HCT116 (cell line): ENCODE measurements around the gene IRF2BP1. TPM values are rescaled to one million over a fixed set of nuclear protein-coding genes. Genes with fewer than 3 reads are reported as not detected.

ENCODE experiments used
- ATAC-seq: fragments of 200-7000 bp; cut with Tn5 transposase; 2 replicates; pipeline ENCODE4 v1.9.1; 2020; ENCODE audit warnings: mild to moderate bottlenecking, moderate library complexity
- BruUV-seq: library from RNA; stranded (reverse); fragments of 400-500 nt; replicated peaks from 2 replicates; lab custom pipeline; 2021; lab: Mats Ljungman, UMichigan
- CTCF ChIA-PET: fragments of 300-600 bp; sonication (Branson Sonifier 250); formaldehyde crosslinking; loops from one replicate; lab custom pipeline; 2021; ENCODE audit warnings: antibody characterized with exemption; lab: Charles Lee
- POLR2A ChIA-PET: fragments of 300-600, 350-600 bp; sonication (Branson Sonifier 250); formaldehyde crosslinking; loops from one replicate; lab custom pipeline; 2021; ENCODE audit warnings: antibody characterized with exemption; lab: Charles Lee
- RAD21 ChIA-PET, 2 experiments: fragments of 300-600 bp; sonication (Branson Sonifier 250); formaldehyde crosslinking; loops; one replicate each; lab custom pipeline; 2023; ENCODE audit warnings: low total read pairs in 2 of 2; ENCODE audit not compliant: uncharacterized antibody in 2 of 2, unreplicated experiment in 2 of 2, low non-redundant PET in 1 of 2; lab: Charles Lee
- DNase-seq: peaks from one replicate; pipeline ENCODE4 v3.0.0-alpha.2; 2010; ENCODE audit warnings: low read depth, low spot score
- H2AFZ ChIP-seq: fragments of 200-600 bp; shearing (Covaris generic), sonication (generic); 2 replicates; pipeline ENCODE4 v1.6.1; 2017; ENCODE audit warnings: low read depth, mixed run types, mixed read lengths, antibody characterized with exemption, low read length; ENCODE audit not compliant: poor library complexity, severe bottlenecking
- H3K27ac ChIP-seq: 2 replicates; pipeline ENCODE4 v1.5.1; 2012; ENCODE audit warnings: low read depth, low read length
- H3K27me3 ChIP-seq: fragments of 200-600 bp; sonication (generic); 2 replicates; pipeline ENCODE4 v1.6.1; 2016; ENCODE audit warnings: mixed run types, low read length, mixed read lengths; ENCODE audit not compliant: insufficient read depth
- H3K36me3 ChIP-seq, 2 experiments: fragments of 200-500 bp in 1 of 2; fragments of 200-600 bp in 1 of 2; sonication (Bioruptor generic) in 1 of 2; sonication (generic) in 1 of 2; 2 replicates each; pipeline versions ENCODE4 v1.5.1 to v1.6.1; 2014 to 2016; ENCODE audit warnings: low read length in 2 of 2, inconsistent platforms in 1 of 2, mixed read lengths in 1 of 2, mixed run types in 1 of 2; ENCODE audit not compliant: insufficient read depth in 2 of 2, control insufficient read depth in 1 of 2
- H3K4me1 ChIP-seq, 2 experiments: fragments of 200-600 bp in 1 of 2; sonication (generic) in 1 of 2; 2 replicates each; pipeline versions ENCODE4 v1.5.1 to v1.6.1; 2012 to 2017; ENCODE audit warnings: low read length in 2 of 2, inconsistent platforms in 1 of 2, mild to moderate bottlenecking in 1 of 2, mixed read lengths in 1 of 2, mixed run types in 1 of 2, moderate library complexity in 1 of 2; ENCODE audit not compliant: insufficient read depth in 2 of 2, control insufficient read depth in 1 of 2
- H3K4me2 ChIP-seq: fragments of 200-600 bp; sonication (generic); 2 replicates; pipeline ENCODE4 v1.6.1; 2017; ENCODE audit warnings: mixed run types, low read length, mixed read lengths
- H3K4me3 ChIP-seq, 2 experiments: fragments of 200-600 bp in 1 of 2; sonication (generic) in 1 of 2; replicated peaks in 1 of 2; 2 replicates each; pipeline ENCODE4 v1.5.1; 2011 to 2016; ENCODE audit warnings: low read length in 2 of 2, control low read depth in 1 of 2, low read depth in 1 of 2, mild to moderate bottlenecking in 1 of 2, mixed read lengths in 1 of 2, mixed run types in 1 of 2
- H3K79me2 ChIP-seq: fragments of 200-600 bp; sonication (generic); 2 replicates; pipeline ENCODE4 v1.6.1; 2017; ENCODE audit warnings: mild to moderate bottlenecking, mixed run types, low read length, moderate library complexity, mixed read lengths; ENCODE audit not compliant: insufficient read depth
- H3K9ac ChIP-seq: fragments of 200-600 bp; sonication (generic); 2 replicates; pipeline ENCODE4 v1.6.1; 2016; ENCODE audit warnings: low read length, mixed read lengths
- H3K9me2 ChIP-seq: fragments of 200-600 bp; sonication (generic), shearing (Covaris generic); 2 replicates; pipeline ENCODE4 v1.6.1; 2017; ENCODE audit warnings: mixed run types, mild to moderate bottlenecking, moderate library complexity; ENCODE audit not compliant: insufficient read depth
- H3K9me3 ChIP-seq, 2 experiments: fragments of 200-500 bp in 1 of 2; fragments of 200-600 bp in 1 of 2; sonication (Bioruptor generic) in 1 of 2; sonication (generic) in 1 of 2; 2 replicates each; pipeline ENCODE4 v1.6.1; 2014 to 2017; ENCODE audit warnings: low read length in 2 of 2, mixed read lengths in 2 of 2, inconsistent platforms in 1 of 2, low read depth in 1 of 2, mild to moderate bottlenecking in 1 of 2, mixed run types in 1 of 2, moderate library complexity in 1 of 2; ENCODE audit not compliant: control insufficient read depth in 1 of 2, insufficient read depth in 1 of 2
- H4K20me1 ChIP-seq: fragments of 200-600 bp; sonication (generic), shearing (Covaris generic); 2 replicates; pipeline ENCODE4 v1.6.1; 2017; ENCODE audit warnings: mixed run types, mild to moderate bottlenecking, moderate library complexity; ENCODE audit not compliant: insufficient read depth
- CBX3 ChIP-seq: IDR thresholded peaks from 2 replicates; pipeline ENCODE4 v1.6.1; 2012; ENCODE audit warnings: low read depth
- CEBPB ChIP-seq: IDR thresholded peaks from 2 replicates; pipeline ENCODE4 v1.6.1; 2012; ENCODE audit warnings: low read depth
- JUND ChIP-seq: IDR thresholded peaks from 2 replicates; pipeline ENCODE4 v1.6.1; 2012
- POLR2A ChIP-seq: IDR thresholded peaks from 2 replicates; pipeline ENCODE4 v1.7.0; 2011; ENCODE audit warnings: borderline replicate concordance; ENCODE audit not compliant: insufficient read depth, insufficient read length; ENCODE audit errors: extremely low read depth
- POLR2AphosphoS5 ChIP-seq: IDR thresholded peaks from 2 replicates; pipeline ENCODE4 v1.6.1; 2011; ENCODE audit warnings: mild to moderate bottlenecking, low read depth, low read length, moderate library complexity
- RAD21 ChIP-seq: IDR thresholded peaks from 2 replicates; pipeline ENCODE4 v1.6.1; 2012; ENCODE audit warnings: low read depth, mild to moderate bottlenecking
- SIN3A ChIP-seq: IDR thresholded peaks from 2 replicates; pipeline ENCODE4 v1.6.1; 2012; ENCODE audit warnings: low read depth
- SP1 ChIP-seq: IDR thresholded peaks from 2 replicates; pipeline ENCODE4 v1.6.1; 2012; ENCODE audit warnings: low read depth
- intact Hi-C: fragments of 100-400 bp; cut with micrococcal nuclease; formaldehyde crosslinking; loops from 2 replicates; pipeline ENCODE4 v1.10.0; 2022
- total RNA-seq: library from RNA; stranded (reverse); gene quantifications from one replicate; pipeline ENCODE4 v1.2.1, GENCODE V29; 2021; ENCODE audit not compliant: unreplicated experiment
- TF ChIP-seq, protein P1 (sequence below): IDR thresholded peaks from 2 replicates; pipeline ENCODE4 v1.6.1; 2012

IRF2BP1 gene
- total RNA-seq, 1 experiment from 2014 or later, result 33.9 TPM

DNA sequence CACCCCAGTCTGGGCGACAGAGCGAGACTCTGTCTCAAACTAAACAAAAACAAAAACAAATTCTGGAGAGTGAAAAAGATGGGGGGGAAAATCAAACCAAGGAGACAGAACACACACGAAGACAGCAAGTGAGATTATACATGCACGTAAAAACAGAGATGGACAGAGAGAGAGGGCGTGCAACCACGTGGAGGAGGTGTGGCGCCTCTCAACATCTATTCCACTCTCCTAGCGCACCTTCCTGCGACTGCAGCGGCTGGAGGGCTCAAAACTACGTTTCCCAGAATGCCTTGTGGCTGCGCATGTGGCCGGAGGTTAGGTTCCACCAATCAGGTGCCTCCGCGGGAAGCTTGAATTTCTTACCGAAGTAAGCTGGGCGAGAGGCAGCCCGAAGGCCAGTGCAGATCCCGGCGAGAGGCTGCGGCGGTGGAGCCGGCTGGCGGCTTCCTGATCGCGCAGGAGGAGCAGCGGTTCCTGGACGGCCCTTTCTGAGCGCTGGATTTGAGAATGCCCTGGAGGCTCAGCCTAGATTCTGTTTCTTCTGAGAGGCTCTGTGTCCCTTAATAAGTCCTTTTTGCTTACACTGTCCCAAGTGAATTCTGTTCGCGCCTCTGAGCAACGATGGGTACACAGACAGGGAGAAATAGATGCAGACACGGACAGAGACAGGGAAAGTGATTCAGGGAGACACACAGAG, 41.8 kb upstream of the IRF2BP1 start:
- Histone ChIP-seq H3K9me3 (no peaks in the 10 kb centered on the region), H3K27me3 (no peaks in the 10 kb centered on the region), H3K79me2 (no peaks in the 10 kb centered on the region), H3K27ac (peak overlapping the region; percentile 8; the same call in 1 of the 2 replicates), H3K9me2 (no peaks in the 10 kb centered on the region), H4K20me1 (no peaks in the 10 kb centered on the region), H3K36me3 (no peaks in the 10 kb centered on the region), H3K9ac (peak overlapping the region; percentile 49), H3K4me3 (peak overlapping the region; percentile 20 to 33; a peak in 3 of 4 replicates), H3K4me1 (peaks cover 12 to 29% of the 10 kb centered on the region in 2 experiments), H3K4me2 (peak overlapping the region; percentile 65), H2AFZ (no peak overlapping the region)
- ChIA-PET RAD21 (no interaction called here), CTCF (interaction anchor here (0.6 kb wide), 1 partner anchor 149 kb away, joined by 3 read pairs; no protein-coding TSS in a partner anchor), POLR2A (interaction anchor here (1.0 kb wide), 1 partner anchor 25 kb away, joined by 6 read pairs; the partner anchor contains the start of gene MYPOP)
- peak; percentile 98 for ATAC-seq
- intact Hi-C loops, result no loop called here
- TF ChIP-seq CBX3 (peak; percentile 97), CEBPB (no peak), POLR2A (no peak), SP1 (peak; percentile 99), SIN3A (peak; percentile 85), POLR2AphosphoS5 (peak; percentile 75), RAD21 (peak; percentile 50; the same call in 1 of the 2 replicates)
- TF ChIP-seq, protein P1, sequence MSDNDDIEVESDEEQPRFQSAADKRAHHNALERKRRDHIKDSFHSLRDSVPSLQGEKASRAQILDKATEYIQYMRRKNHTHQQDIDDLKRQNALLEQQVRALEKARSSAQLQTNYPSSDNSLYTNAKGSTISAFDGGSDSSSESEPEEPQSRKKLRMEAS, result peak; percentile 99
- peak; percentile 93 for DNase-seq
- no TSS peak for BruUV-seq

DNA sequence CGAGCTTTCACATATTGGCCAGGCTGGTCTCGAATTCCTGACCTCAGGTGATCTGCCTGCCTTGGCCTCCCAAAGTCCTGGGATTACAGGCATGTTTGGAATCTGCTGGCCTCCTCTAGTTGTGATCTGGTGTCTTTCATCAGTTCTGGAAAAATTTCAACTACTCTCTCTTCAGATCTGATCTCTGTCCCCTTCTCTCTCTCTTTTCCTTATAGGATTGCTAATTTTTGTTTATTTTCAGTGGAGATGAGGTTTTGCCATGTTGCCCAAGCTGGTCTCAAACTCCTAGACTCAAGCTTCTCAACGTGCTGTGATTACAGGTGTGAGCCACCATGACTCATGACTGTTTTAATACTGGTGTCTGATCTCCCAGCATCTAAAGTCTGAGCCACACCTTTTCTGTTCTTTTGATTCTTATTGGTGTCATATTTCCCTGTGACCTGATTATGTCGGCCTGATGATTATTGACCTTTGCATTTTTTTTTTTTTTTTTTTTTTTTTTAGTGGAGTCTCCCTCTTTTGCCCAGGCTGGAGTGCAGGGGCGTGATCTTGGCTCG, 39.0 kb upstream of the IRF2BP1 start:
- BruUV-seq, result no TSS peak
- peak overlapping the region; percentile 24 for H2AFZ ChIP-seq
- peak; percentile 36 for ATAC-seq
- no peaks in the 10 kb centered on the region for H3K9me2 ChIP-seq
- H3K4me1 ChIP-seq, result peaks cover 12 to 29% of the 10 kb centered on the region in 2 experiments
- CTCF ChIA-PET, result no interaction called here
- H3K4me3 ChIP-seq, result no peak overlapping the region
- RAD21 ChIA-PET, result interaction anchor here in 1 of 2 experiments (1.3 kb wide), 1 partner anchor 22 kb away, joined by 3 read pairs; the partner anchor contains the start of gene MYPOP
- H3K4me2 ChIP-seq, result peak overlapping the region; percentile 34
- H3K36me3 ChIP-seq, result no peaks in the 10 kb centered on the region
- H3K27ac ChIP-seq, result no peak overlapping the region
- peak; percentile 39 for DNase-seq
- H3K9me3 ChIP-seq, result no peaks in the 10 kb centered on the region
- TF ChIP-seq POLR2A (no peak), SP1 (peak; percentile 10; the same call in 1 of the 2 replicates), JUND (no peak; the same call in 1 of the 2 replicates), CBX3 (peak; percentile 57; the same call in 1 of the 2 replicates)
- POLR2A ChIA-PET, result interaction anchor here (0.6 to 0.7 kb wide), 2 partner anchors 155 to 692 kb away, joined by 3 read pairs; no protein-coding TSS in a partner anchor
- no peaks in the 10 kb centered on the region for H3K79me2 ChIP-seq
- no peaks in the 10 kb centered on the region for H3K27me3 ChIP-seq
- H4K20me1 ChIP-seq, result no peaks in the 10 kb centered on the region
- H3K9ac ChIP-seq, result no peak overlapping the region
- intact Hi-C loops, result no loop called here
